ENCODE data around the gene PHLPP1.

PHLPP1 gene

DNA sequence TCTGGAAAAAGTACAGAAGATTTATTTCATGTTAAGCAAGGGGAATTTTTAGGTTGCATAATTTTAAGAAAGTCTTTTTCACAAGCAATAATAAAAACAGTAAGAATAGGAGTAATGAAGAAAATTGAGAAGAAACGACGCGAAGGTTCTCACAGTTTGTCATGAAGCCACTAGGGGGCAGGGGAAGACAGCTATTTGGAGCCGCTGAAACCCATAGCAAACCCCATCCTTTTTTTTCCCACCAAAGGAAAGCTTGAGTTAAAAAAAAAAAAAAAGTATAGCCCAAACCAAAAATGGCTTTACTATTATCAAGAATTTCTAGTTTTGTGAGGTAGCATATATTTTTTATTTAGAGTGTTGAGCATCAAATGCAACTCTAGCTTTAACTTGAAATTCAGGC is 300.9 kb downstream of the PHLPP1 start:
- peak; percentile 65 for DNase-seq (ENCODE audit: low spot score)

DNA sequence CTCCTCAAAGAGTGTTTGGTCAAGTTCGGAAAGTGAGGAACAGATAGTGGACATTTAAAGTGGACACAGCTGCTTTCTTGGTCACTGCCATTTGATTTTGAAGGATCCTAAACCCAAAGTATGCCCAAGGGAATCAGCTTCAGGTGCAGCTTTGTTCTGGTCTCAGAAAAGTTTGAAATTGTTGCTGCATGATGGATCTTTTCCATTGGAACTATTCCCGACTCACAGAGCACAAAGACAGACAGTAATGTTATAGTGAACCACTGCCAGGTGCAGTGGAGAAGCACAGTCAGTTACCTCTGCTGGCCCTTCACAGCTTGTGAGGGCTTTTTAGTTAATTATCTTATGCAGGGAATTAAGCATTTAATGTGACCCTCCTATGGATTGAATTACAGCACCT is 301.7 kb downstream of the PHLPP1 start:
- DNase-seq (ENCODE audit: low spot score) = no peak

DNA sequence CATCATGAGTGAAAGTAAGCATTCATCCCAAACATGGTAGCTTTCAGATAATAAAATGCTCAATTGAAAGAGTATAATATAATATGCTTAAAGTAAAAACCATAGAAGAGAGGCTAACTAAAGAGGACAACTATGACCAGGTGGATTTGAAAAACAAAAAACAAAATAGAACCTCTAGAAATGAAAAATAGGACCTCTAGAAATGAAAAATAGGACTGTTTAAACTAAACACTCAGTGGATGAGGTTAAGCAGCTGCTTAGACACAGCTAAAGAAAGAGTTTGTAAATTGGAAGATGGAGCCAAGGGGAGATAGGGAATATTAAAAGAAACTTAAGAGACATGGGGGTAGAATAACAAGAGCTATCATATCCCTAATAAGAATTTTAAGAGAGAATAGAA is 302.6 kb downstream of the PHLPP1 start:
- no peak for DNase-seq (ENCODE audit: low spot score)

DNA sequence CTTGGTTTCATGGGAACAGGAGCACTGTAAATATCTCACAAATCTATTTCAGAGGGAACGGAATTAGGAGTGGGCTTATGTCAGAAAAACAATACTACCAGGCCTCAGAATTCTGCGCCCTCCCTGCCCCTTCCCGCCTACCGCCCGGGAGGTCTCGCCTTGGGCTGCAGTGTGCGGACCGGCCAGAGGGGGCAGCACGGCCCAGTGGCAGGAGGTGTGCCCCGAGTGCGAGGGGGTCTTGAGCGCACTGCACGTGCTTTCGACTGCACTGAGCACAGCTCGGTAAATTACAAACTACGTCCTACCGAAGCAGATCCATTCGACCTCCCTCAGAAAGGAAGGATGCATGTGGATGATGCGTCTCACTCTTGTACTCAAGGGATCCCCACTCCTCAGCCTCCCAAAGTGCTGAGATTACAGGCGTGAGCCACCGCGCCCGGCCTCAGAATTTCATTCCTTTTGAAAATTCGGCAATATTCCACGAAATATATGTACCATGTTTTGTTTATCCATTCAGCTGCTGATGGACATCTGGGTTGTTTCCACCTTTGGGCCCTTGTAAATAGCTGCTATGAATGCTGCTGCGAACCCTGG is 307.2 kb downstream of the PHLPP1 start:
- no peak for DNase-seq (ENCODE audit: low spot score)

DNA sequence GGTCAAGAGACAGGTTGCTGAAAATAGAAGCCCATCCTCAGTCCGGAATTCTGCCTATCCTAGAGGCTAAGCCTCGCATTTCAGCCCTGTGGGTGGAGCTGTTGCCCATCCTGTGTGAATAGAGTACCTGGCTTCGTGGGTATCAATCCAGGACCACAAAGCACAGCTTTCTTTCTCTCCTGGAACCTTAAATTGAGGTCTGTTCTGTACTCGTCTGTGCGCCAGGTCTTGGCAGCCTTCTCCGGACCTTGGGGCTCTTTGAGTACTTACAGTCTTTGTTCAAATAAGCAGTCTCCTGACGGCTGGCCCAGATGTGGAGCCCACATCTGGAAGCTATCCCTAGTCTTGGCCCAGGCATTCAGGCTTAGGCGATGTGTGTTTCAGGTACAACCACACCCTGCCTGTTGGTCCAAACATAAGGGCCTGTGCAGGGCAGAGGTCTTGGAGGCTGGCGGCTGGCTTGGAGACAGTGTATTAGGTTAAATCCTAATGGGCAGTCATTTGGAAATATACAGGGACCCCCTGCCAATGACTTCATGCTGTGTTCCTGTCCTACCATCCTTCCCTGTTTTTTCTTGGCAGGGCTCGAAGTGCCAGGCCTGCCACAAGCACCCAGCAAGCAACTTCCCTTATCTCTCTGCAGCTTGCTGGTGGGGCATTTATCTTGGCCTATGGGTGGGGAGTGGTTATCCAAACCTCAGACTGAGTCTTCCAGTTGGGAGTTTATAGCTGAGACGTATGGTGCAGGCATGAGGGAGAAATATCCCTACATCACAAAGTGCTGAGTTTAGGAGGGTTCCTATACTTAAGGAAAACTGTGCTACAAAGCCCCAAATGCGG is 310.1 kb downstream of the PHLPP1 start:
- no peak for DNase-seq (ENCODE audit: low spot score)

DNA sequence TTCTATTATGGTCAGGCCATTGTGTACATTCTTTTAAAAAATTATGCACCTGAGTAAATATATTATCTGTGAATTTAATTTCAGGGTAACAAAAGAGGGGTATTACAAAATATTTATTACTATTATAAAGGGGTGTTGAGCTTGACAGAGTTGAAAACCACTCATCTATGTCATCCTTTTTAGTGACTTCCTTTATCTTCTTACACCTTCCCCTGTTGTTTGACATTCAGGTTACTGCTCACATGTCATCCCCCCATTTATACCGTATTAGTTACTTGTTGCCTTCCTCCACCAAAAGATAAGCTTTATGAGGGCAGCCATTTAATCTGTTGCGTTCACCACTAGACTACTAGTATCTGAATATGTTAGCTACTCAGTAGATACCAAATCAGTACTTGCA is 313.0 kb downstream of the PHLPP1 start:
- DNase-seq (ENCODE audit: low spot score) = no peak

Data from CD4-positive, alpha-beta T cell treated with Interleukin-15 for 4 hours (primary cell).